GM18498 (cell line): ENCODE measurements around the gene C11orf68.
A peak's percentile ranks its signal among the peaks of the same experiment; 100 is the strongest.

Source experiments
- ATAC-seq: cut with Tn5 transposase; IDR thresholded peaks from one replicate; pipeline ENCODE4 v1.9.1; 2021; ENCODE audit warnings: mild to moderate bottlenecking, moderate library complexity; ENCODE audit not compliant: unreplicated experiment

The C11orf68 gene

DNA sequence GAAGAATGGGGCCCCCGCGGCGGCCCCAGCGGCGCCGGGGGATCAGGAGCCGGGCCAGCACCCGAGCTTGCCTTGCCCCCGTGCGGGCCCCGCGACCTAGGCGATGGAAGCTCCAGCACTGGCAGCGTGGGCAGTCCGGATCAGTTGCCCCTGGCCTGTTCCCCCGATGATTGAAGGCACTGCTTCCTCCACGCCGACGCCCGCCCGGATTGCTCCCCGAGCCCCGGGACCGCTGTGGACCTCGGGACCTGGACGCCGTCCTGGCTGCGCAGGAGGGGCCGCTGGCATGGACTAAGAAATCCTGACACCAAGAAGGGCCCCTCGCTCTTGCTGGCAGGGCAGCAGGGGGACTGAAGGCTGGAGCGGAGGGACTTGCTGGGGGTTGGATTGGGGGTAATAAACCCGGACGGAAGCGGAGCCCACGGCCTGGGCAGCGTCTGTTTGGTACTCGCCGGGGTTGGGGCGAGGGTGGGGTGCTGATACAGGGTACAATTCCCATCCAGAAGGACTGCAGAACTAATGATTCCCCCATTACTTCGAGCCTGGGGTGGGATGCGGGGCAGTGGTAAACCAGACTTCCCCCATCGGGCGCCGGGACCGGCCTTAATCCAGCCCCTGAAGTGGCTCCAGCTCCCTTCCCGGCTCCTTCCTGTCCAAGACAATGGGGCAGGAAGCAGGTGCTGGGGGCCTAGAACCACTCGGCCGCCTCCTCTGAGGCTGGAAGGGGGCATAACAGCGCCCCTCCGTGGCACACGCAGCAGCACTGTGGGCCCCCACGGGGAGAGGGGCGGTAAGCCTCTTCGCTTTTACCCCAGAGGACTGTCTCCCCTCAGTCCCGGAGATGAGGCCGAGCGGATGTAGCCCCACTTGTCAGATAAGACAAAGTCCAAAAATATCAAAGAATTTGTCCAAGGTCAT is 27.4 kb downstream of the C11orf68 start:
- no peak for ATAC-seq

DNA sequence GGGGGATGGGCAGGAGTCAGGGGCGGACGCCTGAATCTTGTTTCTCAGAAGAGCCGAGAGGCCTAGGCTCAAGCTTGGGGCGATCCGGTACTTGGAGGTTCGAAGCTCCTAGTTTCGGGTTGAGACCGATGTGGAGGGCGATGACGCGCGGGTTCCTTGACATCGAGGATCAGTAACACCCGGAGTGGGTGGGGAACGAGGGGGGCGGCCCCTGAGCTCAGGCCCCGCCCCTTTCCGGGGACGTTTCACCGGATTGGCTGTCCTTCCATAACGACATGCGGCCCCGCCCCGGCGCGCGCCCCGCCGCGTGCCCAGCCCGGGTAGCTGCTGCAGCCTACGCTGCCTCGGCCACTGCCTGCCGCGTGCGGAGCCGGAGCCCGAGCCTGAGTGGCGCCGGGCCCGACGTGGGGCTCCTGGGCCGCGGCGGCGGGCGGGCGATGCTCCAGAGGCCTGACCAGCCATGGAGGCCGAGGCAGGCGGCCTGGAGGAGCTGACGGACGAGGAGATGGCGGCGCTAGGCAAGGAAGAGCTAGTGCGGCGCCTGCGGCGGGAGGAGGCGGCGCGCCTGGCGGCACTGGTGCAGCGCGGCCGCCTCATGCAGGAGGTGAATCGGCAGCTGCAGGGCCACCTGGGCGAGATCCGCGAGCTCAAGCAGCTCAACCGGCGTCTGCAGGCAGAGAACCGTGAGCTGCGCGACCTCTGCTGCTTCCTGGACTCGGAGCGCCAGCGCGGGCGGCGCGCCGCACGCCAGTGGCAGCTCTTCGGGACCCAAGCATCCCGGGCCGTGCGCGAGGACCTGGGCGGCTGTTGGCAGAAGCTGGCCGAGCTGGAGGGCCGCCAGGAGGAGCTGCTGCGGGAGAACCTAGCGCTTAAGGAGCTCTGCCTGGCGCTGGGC is 28.3 kb downstream of the C11orf68 start, which contains the start of gene CCDC85B:
CCDC85B (plus strand) TSS at position 350 of the 895 bp plus-strand sequence; CDS start at position 461, 111 bp downstream.
- ATAC-seq = peak; percentile 52

DNA sequence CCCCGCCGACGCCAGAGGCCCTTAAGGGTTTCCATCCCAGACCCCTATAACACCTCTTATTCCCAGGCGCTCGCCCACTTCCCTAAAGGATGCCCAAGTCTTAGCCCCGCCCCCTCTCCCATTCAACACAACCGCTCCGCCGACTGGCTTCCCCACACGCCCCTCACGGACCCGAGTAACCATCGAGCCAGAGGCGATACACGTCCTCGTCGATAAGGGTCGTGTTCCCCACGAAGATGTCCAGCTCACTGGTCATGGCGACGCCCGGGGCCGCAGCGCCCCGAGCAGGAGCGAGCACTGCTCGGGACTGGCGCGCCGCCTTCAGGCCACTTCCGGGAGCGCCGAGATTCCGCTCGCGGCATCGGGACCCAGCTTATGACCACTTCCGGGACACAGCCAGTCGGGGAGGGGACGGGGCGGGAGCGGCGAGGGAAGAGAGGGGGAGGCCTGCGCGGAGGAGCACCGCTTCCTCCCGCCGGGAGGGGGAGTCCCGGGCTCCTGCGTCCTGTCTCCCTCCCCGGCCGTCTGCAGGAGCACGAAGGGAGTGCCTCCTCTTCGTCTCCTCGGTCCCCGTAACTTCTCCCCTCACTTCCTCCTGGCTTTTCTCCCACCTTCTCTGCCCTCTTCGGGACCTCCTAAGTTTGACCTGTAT is 30.6 kb downstream of the C11orf68 start, which contains the start of gene FIBP:
FIBP (minus strand) TSS at position 309 of the 652 bp plus-strand sequence; CDS start at position 256, 53 bp downstream.
- ATAC-seq = peak; percentile 57

DNA sequence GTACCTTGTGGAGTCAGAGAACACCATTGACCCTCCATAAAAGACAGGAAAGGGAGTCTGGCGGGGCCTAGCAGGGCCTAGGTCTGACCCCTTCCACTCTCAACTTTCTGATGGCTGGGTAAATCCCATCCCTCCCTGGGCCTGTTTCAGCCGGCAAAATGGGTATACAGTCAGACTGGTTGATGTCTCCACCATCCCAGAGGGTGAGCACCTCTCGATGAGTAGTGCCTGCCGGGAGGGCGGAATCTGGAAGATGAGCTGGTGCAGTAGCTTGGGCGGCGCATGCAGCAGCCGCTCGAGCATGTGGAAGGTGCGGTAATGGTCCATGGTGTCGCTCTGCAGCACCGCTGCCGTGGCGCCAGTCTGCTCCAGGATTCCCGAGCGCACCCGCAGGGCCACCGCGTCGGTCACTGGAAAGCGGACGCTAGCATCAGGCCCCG is 31.1 kb downstream of the C11orf68 start:
- peak; percentile 8 for ATAC-seq

GRCh38 chr11:65886826-65887722 is 31.8 kb downstream of the C11orf68 start:
- no peak for ATAC-seq

GRCh38 chr11:65885808-65886536 is 32.9 kb downstream of the C11orf68 start:
- no peak for ATAC-seq

GRCh38 chr11:65885231-65885630 is 33.6 kb downstream of the C11orf68 start:
- ATAC-seq = no peak

DNA sequence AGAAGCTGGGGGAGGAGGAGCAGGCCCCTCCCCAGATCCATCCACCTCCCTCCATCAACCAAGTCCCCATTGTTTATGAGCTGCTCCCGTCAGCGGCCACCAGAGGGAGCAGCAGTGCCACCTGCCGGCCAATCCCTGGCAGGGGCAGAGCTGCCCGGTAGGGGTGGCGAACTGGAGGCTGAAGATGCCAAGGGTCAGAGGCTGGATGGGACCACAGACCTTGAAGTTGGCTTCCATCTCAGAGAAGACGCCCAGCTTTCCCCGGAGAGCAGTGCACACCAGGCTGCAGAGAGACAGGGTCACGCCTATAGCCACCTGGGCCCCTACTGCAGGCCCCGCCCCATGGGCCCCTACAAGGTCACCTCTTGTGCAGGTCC is 34.2 kb downstream of the C11orf68 start:
- peak; percentile 31 for ATAC-seq

DNA sequence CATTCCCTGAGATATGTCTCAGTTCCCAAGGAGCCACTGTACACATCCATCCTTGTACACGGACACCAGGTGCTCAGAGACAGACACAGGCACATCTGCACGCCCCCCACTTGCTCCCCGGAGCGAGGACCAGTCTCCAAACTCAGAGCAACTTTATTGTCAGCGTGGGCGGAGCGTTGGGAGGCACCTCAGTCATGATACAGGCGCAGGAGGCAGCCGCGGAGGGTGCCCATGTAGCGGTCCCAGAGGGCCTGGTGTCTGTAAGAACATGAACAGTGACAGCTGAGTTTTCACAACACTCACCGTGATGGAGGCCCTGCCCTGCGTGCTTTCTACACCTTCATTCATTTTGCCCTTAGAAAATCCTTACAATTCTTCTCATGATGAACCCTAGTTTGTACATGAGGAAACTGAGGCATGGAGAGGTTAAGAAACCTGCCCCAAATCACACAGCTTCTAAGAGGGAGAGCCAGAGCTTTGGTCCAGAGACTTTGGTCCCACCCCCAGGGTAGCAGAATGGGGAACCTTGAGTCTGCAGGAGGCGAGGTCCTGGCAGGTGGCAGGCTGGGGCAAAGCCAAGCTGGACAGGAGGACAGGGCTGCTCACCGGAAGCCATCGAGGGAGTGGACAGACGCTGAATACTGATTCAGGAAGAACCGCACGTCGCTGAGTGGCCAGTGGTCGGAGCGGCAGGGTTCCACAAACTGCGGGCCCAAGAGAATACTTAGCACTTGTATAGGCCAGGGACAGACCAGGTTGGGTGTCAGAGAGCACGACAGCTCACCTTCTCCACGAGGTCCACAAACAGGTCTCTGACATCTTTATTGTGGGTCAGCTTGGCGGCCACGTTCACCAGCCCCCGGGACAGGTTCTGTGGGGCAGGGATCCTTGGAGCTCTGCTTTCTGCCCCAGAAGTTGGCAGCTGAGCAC is 34.8 kb downstream of the C11orf68 start:
- no peak for ATAC-seq

DNA sequence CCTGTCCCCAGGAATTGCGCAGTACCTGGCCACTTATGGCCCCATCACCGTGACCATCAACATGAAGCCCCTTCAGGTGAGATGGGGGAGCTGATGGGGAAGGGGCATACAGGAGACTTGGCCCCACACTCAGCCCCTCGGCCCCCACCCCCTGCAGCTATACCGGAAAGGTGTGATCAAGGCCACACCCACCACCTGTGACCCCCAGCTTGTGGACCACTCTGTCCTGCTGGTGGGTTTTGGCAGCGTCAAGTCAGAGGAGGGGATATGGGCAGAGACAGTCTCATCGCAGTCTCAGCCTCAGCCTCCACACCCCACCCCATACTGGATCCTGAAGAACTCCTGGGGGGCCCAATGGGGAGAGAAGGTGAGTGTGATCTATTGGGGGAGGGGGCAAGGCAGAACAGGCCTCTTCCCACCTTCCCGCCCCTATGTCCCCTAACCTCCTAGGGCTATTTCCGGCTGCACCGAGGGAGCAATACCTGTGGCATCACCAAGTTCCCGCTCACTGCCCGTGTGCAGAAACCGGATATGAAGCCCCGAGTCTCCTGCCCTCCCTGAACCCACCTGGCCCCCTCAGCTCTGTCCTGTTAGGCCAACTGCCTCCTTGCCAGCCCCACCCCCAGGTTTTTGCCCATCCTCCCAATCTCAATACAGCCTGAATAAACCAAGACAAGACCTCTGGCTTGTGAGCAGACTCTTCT is 35.7 kb downstream of the C11orf68 start:
- no peak for ATAC-seq

GRCh38 chr11:65882120-65883057 is 36.5 kb downstream of the C11orf68 start:
- ATAC-seq = no peak

GRCh38 chr11:65880844-65881421 is 37.9 kb downstream of the C11orf68 start:
- ATAC-seq = no peak

GRCh38 chr11:65880027-65880426 is 38.8 kb downstream of the C11orf68 start:
- no peak for ATAC-seq

- no peak for ATAC-seq
Measured at GRCh38 chr11:65879617-65880016, 39.2 kb downstream of the C11orf68 start, which contains the start of gene CTSW. TSS of gene CTSW (plus strand) at chr11:65879837. CDS start at chr11:65879855, 18 bp downstream.

GRCh38 chr11:65873318-65874156 is 45.3 kb downstream of the C11orf68 start:
- peak; percentile 86 for ATAC-seq
